NT2/D1 (cell line): ENCODE results near the gene DOCK7.

Experiments used
- YY1 ChIP-seq: IDR thresholded peaks from 2 replicates; pipeline ENCODE4 v1.6.1; 2011; ENCODE audit not compliant: insufficient read length, insufficient read depth
- ZNF274 ChIP-seq: IDR thresholded peaks from 2 replicates; pipeline ENCODE4 v1.6.1; 2011; ENCODE audit warnings: mild to moderate bottlenecking, low read depth, low read length

DNA sequence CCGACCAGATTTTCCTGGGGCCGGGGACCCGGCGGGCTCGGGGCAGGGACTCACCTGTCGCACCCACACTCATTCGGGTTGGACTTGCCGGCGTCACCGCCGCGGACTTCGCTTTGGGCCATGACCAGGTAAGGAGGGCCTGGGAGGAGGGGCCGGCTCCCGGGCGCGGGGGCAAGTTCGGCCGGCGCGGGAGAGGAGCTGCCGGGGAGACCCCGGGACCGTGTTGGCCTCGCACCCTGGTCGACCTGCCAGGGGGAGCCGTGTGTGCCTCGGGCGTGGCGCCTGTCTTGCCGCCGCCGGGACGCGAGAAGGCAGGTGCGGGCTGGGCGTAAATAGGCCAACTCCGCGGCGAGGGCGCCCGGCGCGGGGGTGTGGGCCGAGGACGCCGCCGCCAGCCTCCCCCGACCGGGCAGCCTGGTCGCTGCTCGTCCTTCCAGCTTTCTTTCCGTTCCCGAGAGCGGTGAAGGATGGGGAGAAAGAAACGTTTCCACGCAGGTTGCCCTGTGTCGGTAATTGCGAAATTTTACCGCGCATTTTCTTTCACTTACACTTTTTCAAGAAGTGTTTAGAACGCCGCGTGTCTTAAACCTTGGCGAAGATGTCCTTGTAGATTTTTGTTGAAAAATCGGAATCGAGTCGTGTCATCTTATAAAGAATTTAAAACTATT lies 250.8 kb downstream of the DOCK7 start:
- TF ChIP-seq YY1 (no peak), ZNF274 (no peak)
